ENCODE data around the gene SEMA3G.

GRCh38 chr3:52394751-52395502 lies 50.0 kb downstream of the SEMA3G start:
- no peak for TF ChIP-seq CTCF (conservative IDR thresholded peaks at IDR 0.05)
- no peak for TF ChIP-seq ZFX (IDR thresholded peaks at IDR 0.05)

All from C4-2B (cell line).